HG03280 (cell line): ENCODE data around the gene ATXN1.
"Not testable (repeated sequence)": the region's sequence is repeated elsewhere in the genome, so short reads cannot be mapped to it uniquely, and the experiment has no call there.

Source experiments
- ATAC-seq: cut with Tn5 transposase; IDR thresholded peaks from one replicate; pipeline ENCODE4 v1.9.1; 2021; ENCODE audit warnings: mild to moderate bottlenecking, moderate library complexity; ENCODE audit not compliant: unreplicated experiment

ATXN1 gene

GRCh38 chr6:16624636-16625290 lies 136.5 kb downstream of the ATXN1 start:
- no peak for ATAC-seq

- ATAC-seq: no peak
Observed at GRCh38 chr6:16623731-16624130, 137.5 kb downstream of the ATXN1 start.

DNA sequence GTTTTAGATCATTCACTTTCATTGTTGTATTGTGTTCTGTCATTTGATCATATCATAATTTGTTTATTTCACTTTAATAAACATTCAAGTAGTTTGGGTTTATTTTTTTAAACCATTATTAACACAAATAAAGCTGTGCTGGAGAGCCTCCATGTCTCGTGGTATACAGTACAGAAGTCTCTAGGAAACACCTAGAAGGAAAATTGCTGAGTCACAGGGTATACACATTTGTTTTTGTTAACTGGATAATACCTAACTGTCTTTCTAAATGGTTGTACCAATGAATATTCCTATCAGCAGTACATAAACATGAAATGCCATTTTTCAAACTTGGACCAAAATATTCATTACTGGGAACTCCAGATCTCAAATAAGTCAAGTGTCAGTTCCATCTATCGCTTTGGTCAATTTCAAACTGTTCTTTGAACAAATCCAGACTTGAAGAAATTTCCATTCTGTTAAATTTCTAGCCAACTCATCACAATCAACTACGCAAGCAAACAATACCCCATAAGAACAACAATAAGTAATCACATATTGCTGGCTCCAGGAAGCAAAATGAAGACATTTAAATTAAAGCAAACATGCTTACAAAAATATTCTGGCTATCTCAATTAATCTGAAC lies 138.1 kb downstream of the ATXN1 start:
- no peak for ATAC-seq

GRCh38 chr6:16622193-16622592 lies 139.1 kb downstream of the ATXN1 start:
- no peak for ATAC-seq

DNA sequence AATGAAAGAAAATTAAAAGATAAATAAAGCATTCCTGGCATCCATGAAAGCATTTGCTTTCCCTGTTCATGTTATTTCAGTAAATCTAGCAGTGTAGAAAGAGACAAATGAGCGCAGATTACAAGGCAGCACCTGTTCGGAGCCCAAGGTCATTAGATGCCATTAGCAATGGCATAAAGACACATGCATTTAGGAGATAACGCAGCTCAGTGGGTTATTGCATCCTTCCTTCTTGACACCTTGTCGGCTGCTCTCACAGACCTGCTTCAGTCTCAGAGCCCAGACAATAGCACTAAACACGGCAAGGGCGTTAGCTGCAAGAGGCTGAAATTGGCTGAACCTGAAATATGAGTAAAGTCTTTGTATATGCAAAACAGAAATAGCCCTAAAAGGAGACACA lies 140.3 kb downstream of the ATXN1 start:
- ATAC-seq: no peak

GRCh38 chr6:16619777-16620176 lies 141.5 kb downstream of the ATXN1 start:
- no peak for ATAC-seq

DNA sequence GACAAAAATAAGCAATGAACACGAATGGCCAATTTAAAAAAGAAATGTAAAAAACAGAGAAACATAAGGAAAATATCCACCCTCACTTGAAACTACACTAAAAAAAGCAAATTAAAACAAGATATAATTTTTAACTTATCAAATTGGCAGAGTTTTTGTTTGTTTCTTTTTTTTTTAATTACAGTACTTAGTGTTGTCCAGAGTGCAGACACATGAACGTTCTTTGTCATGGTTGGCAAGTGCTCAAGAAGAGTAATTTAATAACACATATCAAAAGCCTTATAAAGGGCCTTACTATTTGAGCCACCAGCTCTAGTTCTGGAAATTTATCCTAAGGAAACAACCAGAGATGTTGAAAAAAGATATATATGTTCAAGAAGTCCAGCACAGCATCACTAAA lies 142.3 kb downstream of the ATXN1 start:
- ATAC-seq: no peak

DNA sequence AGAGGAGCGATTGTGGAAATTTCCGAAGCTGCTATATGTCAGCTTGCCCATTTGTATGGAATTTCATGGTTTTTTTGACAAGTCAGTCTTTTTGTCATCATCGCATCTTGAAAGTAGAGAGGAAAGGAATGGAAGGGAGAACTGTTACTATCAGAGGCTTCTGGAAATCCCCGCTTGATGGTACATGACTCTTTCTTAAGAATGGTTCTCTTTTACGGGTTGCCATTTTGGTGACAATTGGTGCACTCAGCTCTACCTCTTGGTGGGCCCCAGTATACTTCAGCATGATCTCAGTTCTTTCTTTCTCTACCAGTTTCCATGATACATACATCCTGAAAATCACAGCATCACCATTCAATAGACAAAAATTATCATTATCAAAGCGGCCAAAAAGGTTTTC lies 146.0 kb downstream of the ATXN1 start:
- ATAC-seq: not testable (repeated sequence)

DNA sequence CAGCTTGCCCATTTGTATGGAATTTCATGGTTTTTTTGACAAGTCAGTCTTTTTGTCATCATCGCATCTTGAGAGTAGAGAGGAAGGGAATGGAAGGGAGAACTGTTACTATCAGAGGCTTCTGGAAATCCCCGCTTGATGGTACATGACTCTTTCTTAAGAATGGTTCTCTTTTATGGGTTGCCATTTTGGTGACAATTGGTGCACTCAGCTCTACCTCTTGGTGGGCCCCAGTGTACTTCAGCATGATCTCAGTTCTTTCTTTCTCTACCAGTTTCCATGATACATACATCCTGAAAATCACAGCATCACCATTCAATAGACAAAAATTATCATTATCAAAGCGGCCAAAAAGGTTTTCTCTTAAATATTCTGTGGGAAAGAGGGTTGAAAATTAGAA lies 147.1 kb downstream of the ATXN1 start:
- ATAC-seq: not testable (repeated sequence)

DNA sequence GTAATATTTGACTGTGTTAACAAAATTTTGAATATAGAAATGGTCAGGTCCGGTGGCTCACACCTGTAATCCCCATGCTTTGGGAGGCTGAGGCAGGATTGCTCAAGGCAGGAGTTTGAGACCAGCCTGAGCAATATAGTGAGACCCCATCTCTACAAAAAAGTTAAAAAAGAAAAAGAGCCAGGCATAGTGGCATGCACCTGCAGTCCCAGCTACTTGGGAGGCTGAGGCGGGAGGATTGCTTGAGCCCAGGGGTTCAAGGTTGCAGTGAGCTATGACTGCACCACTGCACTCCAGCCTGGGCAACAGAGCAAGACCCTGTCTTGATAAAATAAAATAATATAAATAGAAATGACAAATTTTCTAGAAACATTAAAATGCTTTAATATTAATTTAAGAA lies 147.8 kb downstream of the ATXN1 start:
- ATAC-seq: not testable (repeated sequence)

DNA sequence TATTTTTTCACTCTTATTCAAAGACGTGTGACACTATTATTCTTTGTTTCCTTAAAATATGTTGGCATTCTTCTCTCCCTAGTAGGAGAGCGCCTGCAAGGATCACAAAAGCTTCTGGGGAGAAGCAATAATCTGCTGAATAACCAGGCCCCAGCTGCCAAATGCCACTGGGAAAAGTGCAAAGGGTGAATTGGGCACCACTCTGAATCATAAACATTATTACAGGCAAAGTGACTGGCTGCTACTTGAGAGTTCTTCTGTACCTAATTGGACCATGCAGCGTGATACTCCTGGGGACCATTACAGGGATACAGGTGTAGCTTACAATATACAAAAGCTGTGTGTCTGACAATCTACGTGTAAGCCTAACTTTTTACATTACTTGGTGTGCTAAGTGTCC lies 152.8 kb downstream of the ATXN1 start:
- ATAC-seq: no peak

- peak; percentile 80 for ATAC-seq
Observed at GRCh38 chr6:16602035-16602434, 159.2 kb downstream of the ATXN1 start.

- no peak for ATAC-seq
Observed at GRCh38 chr6:16600701-16601100, 160.6 kb downstream of the ATXN1 start.

DNA sequence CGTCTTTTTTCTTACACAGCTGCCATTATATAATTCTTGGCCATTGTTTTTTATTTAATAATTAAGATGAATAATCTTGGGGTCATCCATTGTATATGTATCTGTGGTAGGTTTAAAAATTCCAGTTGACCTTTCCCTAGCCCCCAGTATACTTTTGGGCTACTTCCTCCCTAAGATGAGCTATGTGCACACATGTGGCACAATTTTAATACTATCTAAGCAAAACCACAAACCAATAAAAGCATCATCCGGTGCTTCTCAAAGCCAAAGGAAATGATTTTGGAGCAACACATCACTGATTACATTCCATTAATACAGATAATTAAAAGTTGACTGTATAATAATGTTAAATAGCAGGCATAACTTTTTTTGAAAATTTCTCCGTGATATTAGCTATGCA lies 161.2 kb downstream of the ATXN1 start:
- no peak for ATAC-seq

DNA sequence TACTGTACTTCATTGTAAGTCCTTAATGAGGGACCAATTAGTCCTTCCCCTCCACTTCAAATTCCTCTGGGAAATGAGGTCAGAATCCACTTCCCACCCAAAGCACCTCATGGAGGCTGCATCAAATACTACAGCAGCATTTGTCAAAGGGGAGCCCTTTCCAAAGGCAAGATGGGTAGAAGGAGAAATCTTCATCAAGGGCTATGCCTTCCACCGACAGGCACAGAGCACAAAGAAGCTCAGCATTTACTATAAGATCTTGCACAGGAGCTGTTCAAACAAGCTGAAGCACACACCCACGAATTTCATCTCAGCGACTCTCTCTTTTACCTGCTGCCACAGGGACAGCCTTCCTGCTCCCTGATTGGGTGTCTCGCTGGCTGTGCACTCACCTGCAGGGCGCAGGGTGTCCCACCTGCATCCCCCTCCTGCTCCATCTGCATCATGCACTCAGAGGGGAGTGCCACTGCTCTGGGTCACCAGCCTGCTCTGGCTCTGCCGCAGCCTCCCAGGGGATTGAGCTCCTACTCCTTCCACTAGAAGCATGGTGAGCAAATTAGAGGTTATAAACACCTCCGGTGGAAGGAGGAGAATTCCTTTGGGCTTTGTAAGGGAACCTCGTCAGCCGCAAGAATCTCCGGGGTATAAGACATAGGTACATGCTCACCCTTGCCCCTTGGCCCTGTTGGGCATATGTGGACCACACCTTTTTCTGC lies 164.5 kb downstream of the ATXN1 start:
- no peak for ATAC-seq

GRCh38 chr6:16595514-16596120 lies 165.6 kb downstream of the ATXN1 start:
- no peak for ATAC-seq

DNA sequence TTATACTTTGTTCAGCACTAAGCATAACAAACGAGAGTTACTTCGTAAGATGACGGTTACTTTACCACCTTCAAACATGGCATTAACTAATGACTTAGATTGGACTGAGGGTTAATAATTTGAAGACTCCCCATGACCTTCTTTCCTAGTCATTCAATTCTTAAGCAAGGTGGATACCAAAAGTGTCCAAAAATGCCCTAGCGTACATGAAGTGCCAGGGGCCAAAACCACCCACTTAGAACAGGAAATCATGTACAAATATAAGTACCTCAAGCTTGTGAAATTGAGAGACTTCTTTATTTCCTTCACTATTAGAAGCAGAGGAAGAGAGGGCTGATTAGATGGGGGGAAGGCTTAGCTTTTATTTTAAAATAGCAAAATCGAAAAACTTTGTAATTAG lies 166.4 kb downstream of the ATXN1 start:
- ATAC-seq: no peak

GRCh38 chr6:16592223-16592911 lies 168.9 kb downstream of the ATXN1 start:
- no peak for ATAC-seq

DNA sequence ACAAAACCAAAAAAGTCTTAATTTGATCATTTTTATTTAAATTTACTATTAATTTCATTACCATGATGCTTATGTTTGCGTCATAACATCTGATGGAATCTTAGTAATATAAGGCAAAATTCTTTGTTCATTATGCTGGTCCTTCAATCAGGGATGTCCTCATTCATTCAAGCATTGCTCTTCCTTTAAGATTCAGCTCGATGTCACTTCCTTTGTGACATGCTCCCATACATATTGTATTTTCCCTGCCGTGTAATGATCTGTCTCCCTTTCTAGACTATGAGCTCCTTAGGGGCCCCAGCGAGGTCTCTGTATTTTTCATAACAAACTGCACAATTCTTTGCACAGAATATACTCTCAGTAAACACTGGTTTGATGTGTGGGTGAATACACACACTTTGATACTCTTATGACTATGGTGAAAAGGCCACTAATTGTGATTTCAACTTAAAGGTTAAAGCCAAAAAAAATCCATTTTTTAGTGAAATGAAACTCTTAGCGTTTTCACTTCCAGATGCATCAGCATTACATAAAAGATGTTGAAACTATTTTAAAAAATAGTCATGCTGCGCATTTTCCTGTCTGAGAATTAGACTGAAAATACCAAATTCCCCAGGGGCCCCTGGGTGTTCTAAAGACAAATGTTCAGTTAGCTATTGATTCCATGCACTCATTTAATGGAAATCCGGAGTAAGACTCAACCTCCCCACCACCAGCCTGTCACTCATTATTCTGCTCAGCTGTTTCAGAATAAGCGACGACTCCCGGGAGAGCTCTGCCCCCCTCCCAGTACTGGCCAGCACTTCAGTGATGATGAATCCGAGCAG lies 169.7 kb downstream of the ATXN1 start:
- ATAC-seq: peak; percentile 62

- ATAC-seq: no peak
Observed at GRCh38 chr6:16585805-16586204, 175.5 kb downstream of the ATXN1 start.
